Measurements from ENCODE around the gene PNKP. TPM values are rescaled to one million over a fixed set of nuclear protein-coding genes. Genes with fewer than 3 reads are reported as not detected.
"Not testable (repeated sequence)": the region's sequence is repeated elsewhere in the genome, so short reads cannot be mapped to it uniquely, and the experiment has no call there.

PNKP gene
- total RNA-seq, 1 experiment from 2014 or later: 63.0 TPM

DNA sequence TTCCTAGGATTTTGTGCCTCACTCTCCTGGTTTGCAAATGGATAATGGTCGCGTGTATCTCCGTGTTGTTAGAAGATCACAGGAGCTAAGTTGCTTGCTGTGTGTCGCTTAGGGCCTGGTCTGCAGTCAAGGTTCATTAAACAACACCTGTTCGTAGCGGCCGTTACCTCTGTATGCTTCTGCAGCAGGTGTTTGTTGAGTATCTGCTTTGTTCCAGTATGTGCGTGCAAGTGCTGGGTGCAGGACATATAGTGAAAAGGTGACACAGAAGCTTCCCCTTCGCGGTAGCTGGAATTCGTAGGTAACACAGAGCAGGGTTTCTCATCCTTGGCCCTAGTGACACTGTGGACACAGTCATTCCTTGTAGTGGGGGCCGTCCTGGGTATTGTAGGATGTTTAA, 43.9 kb downstream of the PNKP start:
- no peak for DNase-seq (ENCODE audit: low spot score)

- no peak for DNase-seq (ENCODE audit: low spot score)
Observed at GRCh38 chr19:49820125-49820524, 47.3 kb downstream of the PNKP start.

DNA sequence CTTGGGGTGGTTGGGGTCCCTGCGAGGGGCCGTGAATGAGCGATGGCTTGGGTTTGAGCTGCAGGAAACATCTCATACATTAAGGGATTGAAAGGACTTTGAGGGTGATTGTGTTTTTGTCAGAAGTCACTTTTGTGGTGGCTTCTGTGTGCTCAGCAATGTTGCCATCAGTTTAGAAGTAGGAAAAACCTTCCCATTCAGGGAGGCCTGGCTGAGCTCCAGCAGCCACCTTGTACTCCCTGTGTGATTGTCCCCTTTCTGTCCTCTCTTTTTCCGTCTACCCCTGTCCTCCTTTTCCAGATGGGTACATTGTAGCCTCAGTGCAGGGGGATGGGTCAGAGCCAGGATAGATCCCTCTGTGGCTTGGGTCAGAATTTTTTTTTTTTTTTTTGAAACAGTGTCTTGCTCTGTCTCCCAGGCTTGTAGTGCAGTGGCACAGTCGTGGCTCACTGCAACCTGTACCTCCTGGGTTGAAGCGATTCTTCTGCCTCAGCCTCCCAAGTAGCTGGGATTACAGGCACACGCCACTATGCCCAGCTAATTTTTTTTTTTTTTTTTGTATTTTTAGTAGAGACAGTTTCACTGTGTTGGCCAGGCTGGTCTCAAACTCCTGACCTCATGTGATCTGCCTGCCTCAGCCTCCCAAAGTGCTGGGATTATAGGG, 47.8 kb downstream of the PNKP start:
- DNase-seq (ENCODE audit: low spot score): not testable (repeated sequence)

- DNase-seq (ENCODE audit: low spot score): no peak
Observed at GRCh38 chr19:49818649-49819370, 48.6 kb downstream of the PNKP start.

DNA sequence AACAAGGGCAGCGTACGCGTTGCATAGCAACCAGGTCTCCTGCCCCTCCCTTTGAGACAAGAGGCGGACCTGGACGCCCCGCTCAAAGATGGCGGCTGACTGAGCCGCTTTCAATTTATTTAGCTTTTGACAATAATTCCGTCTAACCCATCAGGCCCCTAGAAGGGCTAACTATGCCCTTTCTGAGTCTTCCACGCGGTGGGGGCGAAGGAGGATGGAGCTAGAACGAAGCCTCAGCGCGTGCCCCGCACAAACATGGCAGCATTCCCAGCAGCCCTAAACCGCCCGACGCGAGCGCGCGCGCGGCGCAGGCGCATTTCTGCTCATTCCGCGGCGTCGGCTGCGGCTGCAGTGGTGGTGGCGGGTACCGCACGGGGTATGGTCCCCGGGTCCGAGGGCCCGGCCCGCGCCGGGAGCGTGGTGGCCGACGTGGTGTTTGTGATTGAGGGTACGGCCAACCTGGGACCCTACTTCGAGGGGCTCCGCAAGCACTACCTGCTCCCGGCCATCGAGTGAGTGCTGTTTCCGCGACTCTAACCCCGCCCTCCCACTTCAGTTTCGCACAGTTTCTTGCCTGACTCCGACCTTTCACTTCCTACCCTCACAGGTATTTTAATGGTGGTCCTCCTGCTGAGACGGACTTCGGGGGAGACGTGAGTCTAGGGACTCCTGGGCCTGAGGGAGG, 49.3 kb downstream of the PNKP start, which contains the start of gene MED25:
Gene MED25, plus strand, starts transcription at position 326 of the 685 bp plus-strand sequence. Its CDS starts 53 bp downstream, at position 379.
- DNase-seq (ENCODE audit: low spot score): peak; percentile 80

GRCh38 chr19:49816590-49816989, 50.8 kb downstream of the PNKP start:
- no peak for DNase-seq (ENCODE audit: low spot score)

- no peak for DNase-seq (ENCODE audit: low spot score)
Observed at GRCh38 chr19:49814010-49814409, 53.4 kb downstream of the PNKP start.

DNA sequence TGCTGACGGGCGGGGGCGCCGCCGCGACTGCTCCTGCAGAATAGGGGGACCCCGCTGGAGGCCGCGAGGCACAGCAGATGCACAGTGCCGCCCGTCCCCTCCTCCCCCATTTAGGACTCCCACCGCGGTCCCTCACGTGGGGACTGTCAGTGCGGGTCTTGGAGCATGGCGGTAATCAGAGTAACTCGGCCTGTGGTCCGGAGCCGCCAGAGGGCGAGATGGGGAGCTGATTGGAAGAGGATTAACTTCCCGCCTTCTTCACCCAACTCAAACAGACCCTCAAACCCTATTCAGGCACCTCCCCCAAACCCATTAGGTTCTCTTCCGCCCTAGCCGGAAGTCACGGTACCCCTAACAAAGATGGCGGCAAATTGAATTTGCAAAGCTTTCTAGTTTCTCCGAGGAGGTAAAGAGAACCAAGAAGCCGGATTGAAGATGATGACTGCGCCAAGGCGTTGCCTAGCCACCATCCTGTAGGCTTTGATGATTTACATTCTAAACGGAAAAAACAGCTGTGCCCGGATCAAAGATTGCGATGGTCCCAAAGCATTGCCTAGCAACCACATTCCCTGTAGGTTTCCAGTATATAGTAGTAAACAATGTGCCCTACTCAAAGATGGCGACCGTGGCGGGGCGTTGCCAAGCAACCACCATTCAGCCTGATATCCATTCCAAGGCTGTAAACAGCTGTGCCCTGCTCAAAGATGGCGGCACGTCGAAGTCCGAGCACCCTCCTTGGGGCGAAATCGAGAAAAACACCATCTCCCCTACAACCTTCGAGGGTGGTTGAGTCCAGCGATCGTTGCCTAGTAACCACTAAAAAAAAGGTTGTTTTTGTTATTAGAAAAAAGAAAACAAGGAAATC, 54.1 kb downstream of the PNKP start, which contains the start of gene FUZ:
Gene FUZ, minus strand, starts transcription at position 296 of the 865 bp plus-strand sequence. Its CDS starts 186 bp downstream, at position 110.
- peak; percentile 99 for DNase-seq (ENCODE audit: low spot score)

- no peak for DNase-seq (ENCODE audit: low spot score)
Observed at GRCh38 chr19:49812452-49812996, 54.9 kb downstream of the PNKP start.

DNA sequence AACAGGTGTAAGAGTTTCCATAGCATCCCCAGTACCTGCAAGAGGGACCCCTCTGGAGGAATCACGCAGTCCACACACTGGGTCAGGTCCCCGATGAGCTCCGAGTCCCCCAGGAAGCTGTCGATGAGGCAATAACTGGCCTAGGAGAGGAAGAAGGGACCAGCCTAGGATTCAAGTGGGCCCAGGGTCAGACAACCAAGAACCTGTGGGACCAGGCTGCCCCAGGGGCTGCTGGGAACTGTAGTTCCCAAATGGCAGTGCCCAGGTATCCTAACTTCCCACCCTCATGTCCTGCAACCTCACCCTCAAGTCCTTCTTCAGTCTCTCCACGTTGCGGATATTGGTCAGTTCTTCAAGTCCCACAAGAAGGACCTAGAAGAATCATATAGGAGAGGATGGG, 56.0 kb downstream of the PNKP start:
- DNase-seq (ENCODE audit: low spot score): no peak

Other genes with a start within 250 kb of the PNKP start
- gene RRAS, start 227.4 kb downstream of the PNKP start, total RNA-seq (2014; rRNA removed; shearing (Covaris generic)): 32.0 and 34.5 TPM in 2 replicates
- gene SCAF1, start 225.4 kb downstream of the PNKP start, total RNA-seq (2014; rRNA removed; shearing (Covaris generic)): 28.8 and 31.9 TPM in 2 replicates
- 72.2 and 75.6 TPM in 2 replicates for gene IRF3, start 201.7 kb downstream of the PNKP start, total RNA-seq (2014; rRNA removed; shearing (Covaris generic))
- 21.8 and 24.5 TPM in 2 replicates for gene BCL2L12, start 201.6 kb downstream of the PNKP start, total RNA-seq (2014; rRNA removed; shearing (Covaris generic))
- 485 and 504 TPM in 2 replicates for gene PRMT1, start 190.3 kb downstream of the PNKP start, total RNA-seq (2014; rRNA removed; shearing (Covaris generic))
- gene ADM5, start 178.0 kb downstream of the PNKP start, total RNA-seq (2014; rRNA removed; shearing (Covaris generic)): 2.7 and 3.2 TPM in 2 replicates
- gene CPT1C, start 176.5 kb downstream of the PNKP start, total RNA-seq (2014; rRNA removed; shearing (Covaris generic)): 0.53 and 6.1 TPM in 2 replicates
- gene TSKS, start 104.3 kb downstream of the PNKP start, total RNA-seq (2014; rRNA removed; shearing (Covaris generic)): not detected in 2 replicates
- 116 and 130 TPM in 2 replicates for gene AP2A1, start 100.6 kb downstream of the PNKP start, total RNA-seq (2014; rRNA removed; shearing (Covaris generic))
- 17.6 and 19.0 TPM in 2 replicates for gene FUZ, start 54.3 kb downstream of the PNKP start, total RNA-seq (2014; rRNA removed; shearing (Covaris generic))
- gene MED25, start 49.3 kb downstream of the PNKP start, total RNA-seq (2014; rRNA removed; shearing (Covaris generic)): 28.6 and 34.8 TPM in 2 replicates
- 119 and 139 TPM in 2 replicates for gene PTOV1, start 16.4 kb downstream of the PNKP start, total RNA-seq (2014; rRNA removed; shearing (Covaris generic))
- gene AKT1S1, start 9.8 kb upstream of the PNKP start, total RNA-seq (2014; rRNA removed; shearing (Covaris generic)): 19.2 and 22.7 TPM in 2 replicates
- 10.1 and 11.9 TPM in 2 replicates for gene TBC1D17, start 10.1 kb upstream of the PNKP start, total RNA-seq (2014; rRNA removed; shearing (Covaris generic))
- 6.4 and 15.4 TPM in 2 replicates for gene IL4I1, start 29.3 kb upstream of the PNKP start, total RNA-seq (2014; rRNA removed; shearing (Covaris generic))
- gene ATF5, start 61.6 kb upstream of the PNKP start, total RNA-seq (2014; rRNA removed; shearing (Covaris generic)): 30.3 and 35.6 TPM in 2 replicates
- 84.6 and 91.3 TPM in 2 replicates for gene NUP62, start 61.9 kb upstream of the PNKP start, total RNA-seq (2014; rRNA removed; shearing (Covaris generic))
- not detected in 2 replicates for gene SIGLEC11, start 93.6 kb upstream of the PNKP start, total RNA-seq (2014; rRNA removed; shearing (Covaris generic))
- gene VRK3, start 157.8 kb upstream of the PNKP start, total RNA-seq (2014; rRNA removed; shearing (Covaris generic)): 26.0 and 45.6 TPM in 2 replicates
- 17.8 and 21.0 TPM in 2 replicates for gene ZNF473, start 158.4 kb upstream of the PNKP start, total RNA-seq (2014; rRNA removed; shearing (Covaris generic))